PC-3 (cell line): ENCODE data around the gene SSTR4. TPM values are rescaled to one million over a fixed set of nuclear protein-coding genes. Genes with fewer than 3 reads are reported as not detected.

Experiments
- ATAC-seq: fragments of 200-7000 bp; cut with Tn5 transposase; 2 replicates; pipeline ENCODE4 v1.9.1; 2020; ENCODE audit warnings: mild to moderate bottlenecking, moderate library complexity
- BruUV-seq: library from RNA; stranded (reverse); fragments of 400-500 nt; replicated peaks from 2 replicates; lab custom pipeline; 2021; lab: Mats Ljungman, UMichigan
- CTCF ChIA-PET: fragments of 300-600 bp; sonication (Branson Sonifier 250); formaldehyde crosslinking; loops from one replicate; lab custom pipeline; 2022; ENCODE audit warnings: antibody characterized with exemption; lab: Charles Lee
- POLR2A ChIA-PET: fragments of 300-600 bp; sonication (Branson Sonifier 250); formaldehyde crosslinking; loops from one replicate; lab custom pipeline; 2022; ENCODE audit warnings: antibody characterized with exemption; ENCODE audit not compliant: unreplicated experiment; lab: Charles Lee
- DNase-seq: peaks from one replicate; pipeline ENCODE4 v3.0.0-alpha.2; 2015
- H2AFZ ChIP-seq: fragments of 300-600 bp; sonication (generic); 2 replicates; pipeline ENCODE4 v1.6.0; 2016; ENCODE audit warnings: antibody characterized with exemption, low read length
- H3F3A ChIP-seq: fragments of 300-600 bp; sonication (generic); one replicate; pipeline ENCODE4 v1.6.0; 2017; ENCODE audit warnings: antibody characterized with exemption, low read length, control low read depth, mild to moderate bottlenecking; ENCODE audit not compliant: unreplicated experiment
- H3K27ac ChIP-seq: fragments of 300-600 bp; sonication (generic); 2 replicates; pipeline ENCODE4 v1.5.1; 2016; ENCODE audit warnings: mild to moderate bottlenecking, low read length
- H3K27me3 ChIP-seq: fragments of 300-600 bp; sonication (generic); 2 replicates; pipeline ENCODE4 v1.6.1; 2016; ENCODE audit warnings: low read length, mixed read lengths
- H3K36me3 ChIP-seq: fragments of 300-600 bp; sonication (generic); 2 replicates; pipeline ENCODE4 v1.6.1; 2016; ENCODE audit warnings: low read depth, mixed run types, low read length, mixed read lengths
- H3K4me1 ChIP-seq: fragments of 300-600 bp; sonication (generic); 2 replicates; pipeline ENCODE4 v1.5.1; 2016; ENCODE audit warnings: low read length; ENCODE audit not compliant: insufficient read depth
- H3K4me2 ChIP-seq: fragments of 300-600 bp; sonication (generic); 2 replicates; pipeline ENCODE4 v1.6.0; 2016; ENCODE audit warnings: low read length
- H3K4me3 ChIP-seq: fragments of 300-600 bp; sonication (generic); 2 replicates; pipeline ENCODE4 v1.5.1; 2016; ENCODE audit warnings: mild to moderate bottlenecking, low read length, mixed read lengths
- H3K79me2 ChIP-seq: fragments of 300-600 bp; sonication (generic); 2 replicates; pipeline ENCODE4 v1.6.1; 2017; ENCODE audit warnings: low read length, mixed read lengths
- H3K9ac ChIP-seq: fragments of 300-600 bp; sonication (generic); 2 replicates; pipeline ENCODE4 v1.6.0; 2016; ENCODE audit warnings: mild to moderate bottlenecking, low read length
- H3K9me2 ChIP-seq: fragments of 300-600 bp; sonication (generic); replicated peaks from 2 replicates; pipeline ENCODE4 v1.6.1; 2016; ENCODE audit warnings: mixed run types, low read length, mixed read lengths
- H3K9me3 ChIP-seq: fragments of 300-600 bp; sonication (generic); 2 replicates; pipeline ENCODE4 v1.6.1; 2016; ENCODE audit warnings: low read length, mixed read lengths
- H4K20me1 ChIP-seq: fragments of 300-600 bp; sonication (generic); 2 replicates; pipeline ENCODE4 v1.6.1; 2016; ENCODE audit warnings: low read length, mixed read lengths
- CTCF ChIP-seq: fragments of 300-600 bp; sonication (generic); conservative IDR thresholded peaks from 2 replicates; pipeline ENCODE4 v1.5.1; 2017; ENCODE audit warnings: antibody characterized with exemption, low read depth, mild to moderate bottlenecking, low read length
- EZH2 ChIP-seq: fragments of 300-600 bp; sonication (generic); IDR thresholded peaks from one replicate; pipeline ENCODE4 v1.6.1; 2017; ENCODE audit warnings: antibody characterized with exemption, mild to moderate bottlenecking, low read length; ENCODE audit not compliant: unreplicated experiment
- EZH2phosphoT487 ChIP-seq: fragments of 300-600 bp; sonication (generic); IDR thresholded peaks from 2 replicates; pipeline ENCODE4 v1.6.1; 2018; ENCODE audit warnings: mild to moderate bottlenecking, antibody characterized with exemption, low read length, borderline replicate concordance
- intact Hi-C: fragments of 100-400 bp; cut with micrococcal nuclease; formaldehyde crosslinking; loops from 2 replicates; pipeline ENCODE4 v1.9.0; 2023
- total RNA-seq: library from RNA; depleted of rRNA; stranded (reverse); fragments of >200 nt; gene quantifications from 2 replicates; pipeline ENCODE4 v1.2.3, GENCODE V29; 2014

The SSTR4 gene
- total RNA-seq, 1 experiment from 2014 or later = not detected

- H3K36me3 ChIP-seq = no peaks in the 10 kb centered on the region
- POLR2A ChIA-PET = no interaction called here
- no peaks in the 10 kb centered on the region for H3K27me3 ChIP-seq
- H3K79me2 ChIP-seq = no peaks in the 10 kb centered on the region
- no peaks in the 10 kb centered on the region for H3F3A ChIP-seq
- no peak overlapping the region for H2AFZ ChIP-seq
- H3K4me1 ChIP-seq = peaks cover 12% of the 10 kb centered on the region
- DNase-seq = peak; percentile 42
- no peaks in the 10 kb centered on the region for H3K9me2 ChIP-seq
- H3K27ac ChIP-seq = no peak overlapping the region
- no peak overlapping the region for H3K4me2 ChIP-seq
- no peak overlapping the region for H3K4me3 ChIP-seq
- TF ChIP-seq EZH2 (no peak), EZH2phosphoT487 (no peak), CTCF (no peak)
- BruUV-seq = no TSS peak
- H4K20me1 ChIP-seq = no peaks in the 10 kb centered on the region
- CTCF ChIA-PET = no interaction called here
- H3K9ac ChIP-seq = no peak overlapping the region
- ATAC-seq = no peak
- no peaks in the 10 kb centered on the region; the same call in 1 of the 2 replicates for H3K9me3 ChIP-seq
- intact Hi-C loops = no loop called here
These were observed 25.5 kb upstream of the SSTR4 start for GRCh38 chr20:23009636-23010035.

- intact Hi-C loops = no loop called here
- CTCF ChIA-PET = no interaction called here
- Histone ChIP-seq H2AFZ (no peak overlapping the region), H3K4me1 (peaks cover 12% of the 10 kb centered on the region), H3K4me2 (no peak overlapping the region), H3K36me3 (no peaks in the 10 kb centered on the region), H3K9me3 (no peaks in the 10 kb centered on the region; the same call in 1 of the 2 replicates), H3K79me2 (no peaks in the 10 kb centered on the region), H3F3A (no peaks in the 10 kb centered on the region), H3K27ac (no peak overlapping the region), H3K9ac (no peak overlapping the region), H3K9me2 (no peaks in the 10 kb centered on the region), H4K20me1 (no peaks in the 10 kb centered on the region), H3K4me3 (no peak overlapping the region), H3K27me3 (no peaks in the 10 kb centered on the region)
- BruUV-seq = no TSS peak
- POLR2A ChIA-PET = no interaction called here
- DNase-seq (no peak), ATAC-seq (no peak)
- TF ChIP-seq CTCF (no peak), EZH2 (no peak), EZH2phosphoT487 (no peak)
These were observed 25.0 kb upstream of the SSTR4 start for GRCh38 chr20:23010096-23010495.

GRCh38 chr20:23011008-23011721 is 23.9 kb upstream of the SSTR4 start:
- ATAC-seq = no peak
- CTCF ChIA-PET = no interaction called here

More at GRCh38 chr20:23011008-23011721, 23.9 kb upstream of the SSTR4 start:
- Histone ChIP-seq H3K9me3 (no peaks in the 10 kb centered on the region), H4K20me1 (no peaks in the 10 kb centered on the region), H3K27me3 (no peaks in the 10 kb centered on the region), H3F3A (no peaks in the 10 kb centered on the region), H3K4me3 (no peak overlapping the region), H3K36me3 (no peaks in the 10 kb centered on the region), H3K9ac (no peak overlapping the region), H2AFZ (no peak overlapping the region), H3K27ac (no peak overlapping the region), H3K4me1 (peaks cover 12% of the 10 kb centered on the region), H3K4me2 (no peak overlapping the region), H3K9me2 (no peaks in the 10 kb centered on the region), H3K79me2 (no peaks in the 10 kb centered on the region)
- intact Hi-C loops = no loop called here
- POLR2A ChIA-PET = no interaction called here
- no peak for DNase-seq
- TF ChIP-seq EZH2phosphoT487 = no peak
- TF ChIP-seq CTCF = no peak
- TF ChIP-seq EZH2 = no peak
- no TSS peak for BruUV-seq
